Activated T-helper 2 cell treated with anti-CD3 and anti-CD28 coated beads, Interferon-gamma antibody, Interleukin-2, Interleukin-4, amounts not matched to agents 10 μg/mL and 5 μg/mL and 100 μg/mL, durations not matched to agents 14 hours and 24 hours and 36 hours (primary cell): ENCODE measurements around the gene PAK1IP1. TPM values are rescaled to one million over a fixed set of nuclear protein-coding genes. Genes with fewer than 3 reads are reported as not detected.
A peak's percentile ranks its signal among the peaks of the same experiment; 100 is the strongest.
"Not testable (repeated sequence)": the region's sequence is repeated elsewhere in the genome, so short reads cannot be mapped to it uniquely, and the experiment has no call there.

Experiments
- DNase-seq: peaks from one replicate; pipeline ENCODE4 v3.0.0; 2021; ENCODE audit warnings: low spot score
- H3K27ac Mint-ChIP-seq: one replicate; pipeline ENCODE4 v1.8.0; 2021; ENCODE audit warnings: mixed read lengths
- H3K27me3 Mint-ChIP-seq: one replicate; pipeline ENCODE4 v1.8.0; 2021; ENCODE audit warnings: low read depth, mixed read lengths
- H3K36me3 Mint-ChIP-seq: one replicate; pipeline ENCODE4 v1.8.0; 2021; ENCODE audit warnings: low read depth, mixed read lengths
- H3K4me1 Mint-ChIP-seq: one replicate; pipeline ENCODE4 v1.8.0; 2021; ENCODE audit warnings: low read depth, mixed read lengths
- H3K4me3 Mint-ChIP-seq: one replicate; pipeline ENCODE4 v1.8.0; 2021; ENCODE audit warnings: low read depth, mild to moderate bottlenecking, moderate library complexity, mixed read lengths
- H3K9me3 Mint-ChIP-seq: one replicate; pipeline ENCODE4 v1.8.0; 2021; ENCODE audit warnings: mixed read lengths
- intact Hi-C: fragments of 100-400 bp; cut with micrococcal nuclease; formaldehyde crosslinking; loops from one replicate; pipeline ENCODE4 v1.15.1; 2023
- total RNA-seq: library from RNA; stranded (reverse); gene quantifications from 2 replicates; pipeline ENCODE4 v1.2.3, GENCODE V29; 2022

PAK1IP1 gene
- total RNA-seq, 1 donor from 2014 or later = 27.9 TPM

DNA sequence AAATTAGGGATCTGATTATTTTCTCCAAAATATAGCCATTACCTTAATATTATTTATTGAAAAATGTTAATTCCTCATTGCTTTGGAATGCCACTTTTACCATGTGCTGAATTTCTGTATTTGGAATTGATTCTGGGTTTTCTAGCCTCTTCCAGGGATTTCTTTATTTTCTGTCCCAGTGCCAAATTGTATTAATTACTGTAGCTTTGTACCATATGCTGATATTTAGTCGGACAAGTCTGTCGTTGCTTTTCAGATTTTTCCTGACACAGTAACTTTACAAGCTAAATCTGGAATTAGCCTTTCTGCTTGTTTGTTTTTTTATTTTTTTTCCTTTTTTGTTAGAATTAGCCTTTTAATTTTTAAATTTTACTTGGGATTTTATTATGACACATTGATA, 42.0 kb downstream of the PAK1IP1 start:
- Mint-ChIP-seq H3K27ac (no peak overlapping the region), H3K27me3 (no peaks in the 10 kb centered on the region), H3K9me3 (no peaks in the 10 kb centered on the region), H3K4me1 (no peaks in the 10 kb centered on the region), H3K36me3 (peaks cover 14% of the 10 kb centered on the region), H3K4me3 (no peak overlapping the region)
- DNase-seq = no peak
- intact Hi-C loops = no loop called here

DNA sequence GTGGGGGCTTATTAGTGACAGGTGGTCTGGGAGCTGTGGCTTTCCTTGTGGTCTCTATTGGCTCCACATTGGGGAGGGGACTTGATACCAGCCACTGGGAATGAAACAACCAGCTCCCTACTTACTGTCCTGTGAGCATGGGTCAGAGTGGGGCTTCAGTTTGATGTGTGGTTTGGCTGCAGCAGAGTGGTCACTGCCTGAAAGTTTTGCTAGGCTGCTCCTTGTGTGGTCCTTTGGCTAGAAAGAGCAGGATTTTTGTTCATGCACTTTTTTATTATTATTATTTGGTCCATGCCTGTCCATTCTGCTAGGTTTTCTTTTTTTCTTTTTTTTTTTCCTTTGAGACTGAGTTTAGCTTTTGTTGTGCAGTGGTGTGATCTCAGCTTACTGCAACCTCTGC, 45.3 kb downstream of the PAK1IP1 start:
- H3K27ac Mint-ChIP-seq = no peak overlapping the region
- H3K4me1 Mint-ChIP-seq = peaks cover 1% of the 10 kb centered on the region
- H3K4me3 Mint-ChIP-seq = no peak overlapping the region
- H3K27me3 Mint-ChIP-seq = no peaks in the 10 kb centered on the region
- intact Hi-C loops = no loop called here
- DNase-seq = no peak
- peaks cover 7% of the 10 kb centered on the region for H3K36me3 Mint-ChIP-seq
- no peaks in the 10 kb centered on the region for H3K9me3 Mint-ChIP-seq

DNA sequence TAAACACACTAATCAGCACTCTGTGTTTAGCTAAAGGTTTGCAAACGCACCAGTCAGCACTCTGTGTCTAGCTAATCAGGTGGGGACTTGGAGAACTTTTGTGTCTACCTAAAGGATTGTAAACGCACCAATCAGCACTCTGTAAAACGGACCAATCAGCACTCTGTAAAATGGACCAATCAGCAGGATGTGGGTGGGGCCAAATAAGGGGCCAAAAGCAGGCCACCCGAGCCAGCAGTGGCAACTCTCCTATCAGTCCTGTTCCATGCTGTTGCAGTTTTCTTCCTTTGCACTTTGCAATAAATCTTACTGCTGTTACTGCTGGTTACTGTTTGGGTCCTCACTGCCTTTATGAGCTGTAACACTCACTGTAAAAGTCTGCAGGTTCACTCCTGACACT, 46.9 kb downstream of the PAK1IP1 start:
- H3K9me3 Mint-ChIP-seq, intact Hi-C loops, H3K27me3 Mint-ChIP-seq, DNase-seq, H3K27ac Mint-ChIP-seq, H3K36me3 Mint-ChIP-seq, H3K4me3 Mint-ChIP-seq: not testable (repeated sequence)
- peaks cover 16% of the 10 kb centered on the region for H3K4me1 Mint-ChIP-seq

DNA sequence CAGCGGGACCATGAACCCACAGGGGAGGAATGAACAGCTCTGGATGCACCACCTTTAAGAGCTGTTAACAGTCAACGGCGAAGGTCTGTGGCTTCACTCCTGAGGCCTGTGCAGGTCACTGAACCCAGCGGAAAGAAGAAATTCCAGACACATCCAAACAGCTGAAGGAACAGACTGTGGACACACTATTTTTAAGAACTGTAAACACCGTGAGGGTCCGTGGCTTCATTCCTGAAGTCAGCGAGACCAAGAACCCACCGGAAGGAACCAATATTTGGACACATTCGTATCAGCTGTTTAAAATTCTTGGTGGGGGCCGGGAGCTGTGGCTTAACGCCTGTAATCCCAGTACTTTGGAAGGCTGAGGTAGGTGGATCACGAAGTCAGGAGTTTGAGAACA, 47.5 kb downstream of the PAK1IP1 start:
- no peaks in the 10 kb centered on the region for H3K27me3 Mint-ChIP-seq
- DNase-seq = no peak
- no peak overlapping the region for H3K4me3 Mint-ChIP-seq
- H3K4me1 Mint-ChIP-seq = peaks cover 20% of the 10 kb centered on the region
- H3K27ac Mint-ChIP-seq = no peak overlapping the region
- peaks cover 11% of the 10 kb centered on the region for H3K36me3 Mint-ChIP-seq
- no peaks in the 10 kb centered on the region for H3K9me3 Mint-ChIP-seq
- intact Hi-C loops = no loop called here

DNA sequence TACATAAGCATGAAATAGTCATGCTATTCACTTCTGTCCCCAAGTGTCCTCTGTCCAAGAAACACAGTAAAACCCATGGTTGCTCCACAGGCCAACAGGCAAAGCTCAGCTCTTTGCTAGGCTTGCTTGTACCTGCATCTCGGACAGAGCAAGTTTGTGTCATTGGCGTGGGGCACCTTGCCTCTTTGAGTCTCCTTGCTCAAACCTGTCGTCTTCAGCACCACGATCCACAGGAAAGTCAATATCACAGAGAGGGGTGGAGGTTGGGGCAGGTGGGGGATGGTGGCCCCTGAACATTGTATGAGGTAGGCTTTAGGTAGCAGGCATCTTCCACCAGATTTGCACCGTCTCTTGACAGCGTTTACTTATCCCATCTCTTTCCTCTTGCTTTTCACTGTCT, 48.7 kb downstream of the PAK1IP1 start:
- intact Hi-C loops = no loop called here
- no peak overlapping the region for H3K27ac Mint-ChIP-seq
- no peaks in the 10 kb centered on the region for H3K27me3 Mint-ChIP-seq
- no peak for DNase-seq
- H3K9me3 Mint-ChIP-seq = no peaks in the 10 kb centered on the region
- H3K4me3 Mint-ChIP-seq = no peak overlapping the region
- H3K36me3 Mint-ChIP-seq = peaks cover 11% of the 10 kb centered on the region
- peaks cover 22% of the 10 kb centered on the region for H3K4me1 Mint-ChIP-seq

DNA sequence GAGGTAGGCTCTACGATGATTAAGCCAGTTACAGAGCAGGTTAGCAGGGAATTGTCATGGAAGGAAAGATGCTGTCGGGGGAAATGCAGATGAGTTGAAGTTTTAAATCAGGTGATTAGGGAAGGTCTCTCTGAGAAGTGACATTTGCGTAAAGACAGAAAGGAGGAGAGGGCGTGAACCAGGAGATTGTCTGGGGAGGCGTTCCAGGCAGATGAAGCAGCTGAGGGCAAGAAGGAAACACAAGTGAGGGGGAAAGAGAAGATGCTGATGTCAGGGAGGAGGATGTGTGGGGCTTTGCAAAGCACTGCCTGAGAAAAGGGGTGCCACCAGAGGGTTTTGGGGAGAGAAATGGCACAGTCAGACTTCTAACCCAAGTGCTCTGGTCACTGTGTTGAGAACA, 50.3 kb downstream of the PAK1IP1 start:
- Mint-ChIP-seq H3K4me3 (no peak overlapping the region), H3K27me3 (no peaks in the 10 kb centered on the region), H3K27ac (no peak overlapping the region), H3K4me1 (peaks cover 34% of the 10 kb centered on the region), H3K36me3 (peaks cover 19% of the 10 kb centered on the region), H3K9me3 (no peaks in the 10 kb centered on the region)
- no peak for DNase-seq
- intact Hi-C loops = no loop called here

DNA sequence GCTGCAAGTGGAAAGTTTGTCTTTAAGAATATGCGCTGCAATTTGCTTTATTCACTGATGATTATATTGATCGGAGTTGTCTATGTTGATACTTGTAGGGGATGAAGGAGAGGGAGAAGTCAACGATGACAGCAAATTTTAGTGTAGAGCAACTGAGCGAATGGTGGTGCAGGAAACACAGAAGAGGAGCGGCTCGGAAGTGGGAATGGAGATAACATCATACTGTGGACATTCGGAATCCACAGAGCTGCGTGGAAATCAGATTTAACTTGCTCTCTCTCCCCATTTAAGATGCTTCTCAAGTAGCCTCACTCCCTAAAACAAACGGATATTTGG, 52.1 kb downstream of the PAK1IP1 start:
- peak overlapping the region; percentile 95 for H3K4me3 Mint-ChIP-seq
- peaks cover 36% of the 10 kb centered on the region for H3K36me3 Mint-ChIP-seq
- H3K4me1 Mint-ChIP-seq = peaks cover 37% of the 10 kb centered on the region
- DNase-seq = no peak
- no peaks in the 10 kb centered on the region for H3K9me3 Mint-ChIP-seq
- intact Hi-C loops = loop anchor here (1.0 to 2.0 kb wide), 3 partner anchors 24 to 92 kb away; partner anchors contain the start of genes C6orf52, MAK, PAK1IP1 and TMEM14C
- no peaks in the 10 kb centered on the region for H3K27me3 Mint-ChIP-seq
- H3K27ac Mint-ChIP-seq = peak overlapping the region; percentile 94

DNA sequence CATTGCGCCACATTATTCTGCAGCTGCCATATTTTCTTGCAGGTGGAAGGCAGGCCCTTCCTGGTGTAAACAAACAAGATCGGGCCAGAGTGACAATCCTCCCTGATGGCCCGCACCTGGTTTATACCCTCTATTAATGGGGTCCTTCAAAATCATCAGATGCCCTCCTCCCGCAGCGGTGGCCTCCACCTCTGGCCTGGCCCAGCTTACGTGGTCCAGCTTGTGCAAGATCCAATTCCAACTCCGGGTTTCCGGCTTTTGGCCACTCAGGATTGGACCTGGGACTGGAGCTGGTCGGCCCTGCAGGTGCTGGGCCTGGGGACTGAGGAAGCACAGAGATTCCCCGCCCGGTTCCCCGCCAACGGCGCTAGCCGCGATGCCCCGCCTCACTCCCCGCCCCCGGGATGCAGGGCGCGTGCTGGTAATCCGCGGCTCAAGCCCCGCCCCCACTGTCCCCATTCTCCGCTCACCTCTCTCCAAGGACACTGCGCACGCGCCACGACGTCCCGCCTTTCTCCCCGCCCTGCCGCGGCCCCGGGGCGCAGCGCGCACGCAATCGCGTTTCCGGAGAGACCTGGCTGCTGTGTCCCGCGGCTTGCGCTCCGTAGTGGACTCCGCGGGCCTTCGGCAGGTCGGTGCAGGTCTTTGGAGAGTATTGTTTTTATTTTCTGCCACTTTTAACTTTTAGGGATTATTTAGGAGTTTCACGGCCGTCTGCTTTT, 52.6 kb downstream of the PAK1IP1 start, which contains the start of gene TMEM14B:
TMEM14B (plus strand) TSS at position 555 of the 722 bp plus-strand sequence. CDS start 1,441 bp downstream, outside the sequence.
- H3K4me3 Mint-ChIP-seq = peak within 1 kb of the TSS; percentile 95
- DNase-seq = peak; percentile 99
- H3K4me1 Mint-ChIP-seq = peaks cover 37% of the 10 kb centered on the region
- H3K27ac Mint-ChIP-seq = peak within 1 kb of the TSS; percentile 94
- intact Hi-C loops = loop anchor here (1.0 to 2.0 kb wide), 3 partner anchors 24 to 91 kb away; partner anchors contain the start of genes C6orf52, MAK, PAK1IP1 and TMEM14C
- H3K27me3 Mint-ChIP-seq = no peaks in the 10 kb centered on the region
- H3K36me3 Mint-ChIP-seq = peaks cover 41% of the 10 kb centered on the region
- H3K9me3 Mint-ChIP-seq = no peaks in the 10 kb centered on the region

DNA sequence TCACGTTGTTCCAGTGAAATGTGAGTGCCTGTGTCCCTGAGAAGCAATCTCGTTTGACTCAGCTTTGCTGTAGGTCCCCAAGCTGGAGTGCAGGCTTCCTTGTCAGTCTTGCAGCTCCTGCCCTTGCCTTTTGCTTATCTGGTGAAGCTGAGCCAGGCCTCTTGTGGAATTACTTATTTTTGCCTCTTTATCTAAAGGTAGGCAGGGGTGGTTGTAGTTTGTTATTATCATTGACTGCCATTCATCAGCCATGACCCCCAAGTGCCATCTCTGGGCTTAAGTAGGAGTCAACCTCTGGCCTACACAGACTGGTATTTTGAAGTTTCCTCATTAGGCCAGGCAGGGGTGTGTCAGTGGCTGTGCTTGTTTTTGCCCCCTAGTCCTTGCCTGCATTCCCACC, 55.0 kb downstream of the PAK1IP1 start:
- intact Hi-C loops = no loop called here
- peaks cover 43% of the 10 kb centered on the region for H3K4me1 Mint-ChIP-seq
- no peak overlapping the region for H3K27ac Mint-ChIP-seq
- peaks cover 51% of the 10 kb centered on the region for H3K36me3 Mint-ChIP-seq
- no peaks in the 10 kb centered on the region for H3K27me3 Mint-ChIP-seq
- H3K4me3 Mint-ChIP-seq = peak overlapping the region; percentile 95
- no peak for DNase-seq
- no peaks in the 10 kb centered on the region for H3K9me3 Mint-ChIP-seq

DNA sequence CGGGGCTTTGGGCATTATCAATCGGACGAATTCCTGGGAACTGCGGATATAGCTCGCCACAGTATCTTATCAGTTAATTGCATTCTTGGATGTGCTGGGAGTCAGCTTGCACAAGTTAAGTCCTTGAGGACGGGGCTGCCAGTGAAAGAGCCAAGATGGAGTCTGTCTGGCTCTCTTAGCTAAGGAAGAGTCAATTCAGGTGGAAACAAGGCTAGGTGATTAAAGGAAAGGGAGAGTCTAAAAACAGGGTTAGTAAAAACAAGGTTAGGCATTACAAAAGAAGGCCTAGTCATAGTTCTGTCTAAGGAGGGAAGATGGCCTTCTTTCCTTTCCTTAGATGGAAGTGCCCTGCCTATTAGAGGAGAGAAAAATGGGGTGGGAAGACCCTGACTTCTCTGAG, 55.8 kb downstream of the PAK1IP1 start:
- H3K27ac Mint-ChIP-seq, intact Hi-C loops, H3K9me3 Mint-ChIP-seq, H3K4me3 Mint-ChIP-seq, H3K27me3 Mint-ChIP-seq, DNase-seq: not testable (repeated sequence)
- Mint-ChIP-seq H3K4me1 (peaks cover 37% of the 10 kb centered on the region), H3K36me3 (peaks cover 59% of the 10 kb centered on the region)

DNA sequence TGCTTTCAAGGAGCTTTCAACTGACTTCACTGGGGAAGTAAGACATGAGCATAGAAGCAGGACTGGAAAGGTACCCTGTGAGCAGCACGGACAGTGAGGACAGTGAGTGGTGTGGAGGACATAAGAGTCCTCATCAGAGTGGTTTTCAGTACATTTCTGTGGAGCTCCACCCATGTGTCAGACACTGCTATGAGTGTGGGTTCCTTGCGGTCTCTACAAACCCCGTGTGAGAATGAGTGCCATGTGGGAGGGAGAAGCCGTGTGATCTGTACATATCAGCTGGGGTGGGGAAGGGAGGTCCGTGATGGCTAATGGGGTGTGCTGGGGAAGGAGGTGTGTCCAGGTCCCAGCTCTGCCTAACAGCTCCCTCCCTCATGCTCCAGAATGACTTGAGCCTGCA, 57.0 kb downstream of the PAK1IP1 start:
- Mint-ChIP-seq H3K4me1 (peaks cover 31% of the 10 kb centered on the region), H3K36me3 (peaks cover 69% of the 10 kb centered on the region)
- H3K27ac Mint-ChIP-seq, H3K27me3 Mint-ChIP-seq, DNase-seq, intact Hi-C loops, H3K9me3 Mint-ChIP-seq, H3K4me3 Mint-ChIP-seq: not testable (repeated sequence)

DNA sequence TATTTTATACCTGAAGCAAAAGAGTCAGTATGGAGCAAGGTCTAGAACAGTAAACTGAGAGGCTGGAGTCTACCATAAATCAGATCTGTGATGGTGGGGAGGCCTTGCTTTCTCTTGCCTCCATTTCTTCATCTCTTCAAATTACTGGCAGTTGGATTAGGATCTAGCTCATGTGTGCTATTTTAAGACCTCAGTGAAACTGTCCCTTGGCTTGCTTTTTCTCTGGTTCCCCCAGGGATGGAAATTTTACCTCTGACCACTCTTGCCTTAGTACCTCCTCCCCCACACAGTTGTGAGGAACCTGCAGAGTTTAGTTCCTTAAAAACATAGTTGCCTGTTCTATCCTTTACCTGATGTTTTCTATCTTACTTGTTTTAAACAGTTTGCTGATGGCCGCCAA, 61.3 kb downstream of the PAK1IP1 start:
- no peaks in the 10 kb centered on the region for H3K9me3 Mint-ChIP-seq
- intact Hi-C loops = no loop called here
- H3K27me3 Mint-ChIP-seq = no peaks in the 10 kb centered on the region
- peaks cover 78% of the 10 kb centered on the region for H3K36me3 Mint-ChIP-seq
- H3K4me3 Mint-ChIP-seq = no peak overlapping the region
- no peak for DNase-seq
- H3K27ac Mint-ChIP-seq = peak overlapping the region; percentile 7
- H3K4me1 Mint-ChIP-seq = peaks cover 21% of the 10 kb centered on the region
